ENCODE data around the gene FCHO1. TPM values are rescaled to one million over a fixed set of nuclear protein-coding genes. Genes with fewer than 3 reads are reported as not detected.

FCHO1 gene
- total and polyA plus RNA-seq, 2 donors (not counting 3 experiments of a cell fraction or from before 2014, with no cell fraction given), result 0.66 to 1.6 TPM

- Histone ChIP-seq H3K27me3 (ENCODE audit: control insufficient read depth in 2 of 2, insufficient read depth in 2 of 2, low read length in 2 of 2) (no peaks in the 10 kb centered on the region), H2AFZ (ENCODE audit: low read depth, low read length) (no peak overlapping the region), H3K79me2 (ENCODE audit: control insufficient read depth, insufficient read depth, low read length) (no peaks in the 10 kb centered on the region), H3K4me2 (ENCODE audit: insufficient read depth, low read length) (no peak overlapping the region), H4K20me1 (replicated peaks; ENCODE audit: control insufficient read depth, extremely low read depth, insufficient read depth, low read length) (no peaks in the 10 kb centered on the region), H3K27ac (ENCODE audit: insufficient read depth, low read depth, low read length) (no peak overlapping the region), H3K4me1 (ENCODE audit: control insufficient read depth, extremely low read depth, insufficient read depth, low read length) (peaks cover 3% of the 10 kb centered on the region), H3K9ac (replicated peaks; ENCODE audit: extremely low read depth, insufficient read depth, low read length) (no peak overlapping the region), H3K9me3 (replicated peaks; ENCODE audit: control insufficient read depth, insufficient read depth, low read length) (no peaks in the 10 kb centered on the region), H3K4me3 (replicated peaks in 1 of 3; ENCODE audit: insufficient read depth in 1 of 3, low read depth in 1 of 3, low read length in 3 of 3) (no peak overlapping the region), H3K36me3 (ENCODE audit: control insufficient read depth in 2 of 2, extremely low read depth in 1 of 2, insufficient read depth in 2 of 2, low read length in 2 of 2) (no peaks in the 10 kb centered on the region), H3K9me1 (replicated peaks; ENCODE audit: control insufficient read depth, extremely low read depth, insufficient read depth, low read length) (no peaks in the 10 kb centered on the region)
- BruUV-seq (replicated peaks), result no TSS peak
- intact Hi-C loops (cut with micrococcal nuclease), result no loop called here
- no peak for FAIRE-seq
- CTCF ChIA-PET, result no interaction called here
- TF ChIP-seq, protein P1, sequence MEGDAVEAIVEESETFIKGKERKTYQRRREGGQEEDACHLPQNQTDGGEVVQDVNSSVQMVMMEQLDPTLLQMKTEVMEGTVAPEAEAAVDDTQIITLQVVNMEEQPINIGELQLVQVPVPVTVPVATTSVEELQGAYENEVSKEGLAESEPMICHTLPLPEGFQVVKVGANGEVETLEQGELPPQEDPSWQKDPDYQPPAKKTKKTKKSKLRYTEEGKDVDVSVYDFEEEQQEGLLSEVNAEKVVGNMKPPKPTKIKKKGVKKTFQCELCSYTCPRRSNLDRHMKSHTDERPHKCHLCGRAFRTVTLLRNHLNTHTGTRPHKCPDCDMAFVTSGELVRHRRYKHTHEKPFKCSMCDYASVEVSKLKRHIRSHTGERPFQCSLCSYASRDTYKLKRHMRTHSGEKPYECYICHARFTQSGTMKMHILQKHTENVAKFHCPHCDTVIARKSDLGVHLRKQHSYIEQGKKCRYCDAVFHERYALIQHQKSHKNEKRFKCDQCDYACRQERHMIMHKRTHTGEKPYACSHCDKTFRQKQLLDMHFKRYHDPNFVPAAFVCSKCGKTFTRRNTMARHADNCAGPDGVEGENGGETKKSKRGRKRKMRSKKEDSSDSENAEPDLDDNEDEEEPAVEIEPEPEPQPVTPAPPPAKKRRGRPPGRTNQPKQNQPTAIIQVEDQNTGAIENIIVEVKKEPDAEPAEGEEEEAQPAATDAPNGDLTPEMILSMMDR (IDR thresholded peaks at IDR 0.05; ENCODE audit: extremely low read depth in 1 of 2, insufficient read depth in 1 of 2, low read depth in 1 of 2, low read length in 2 of 2), result no peak
- TF ChIP-seq MYC (IDR thresholded peaks at IDR 0.05; ENCODE audit: low read depth, low read length), result no peak
- no peak for TF ChIP-seq MAX (IDR thresholded peaks at IDR 0.05; ENCODE audit: insufficient read depth, insufficient read length)
- no peak for TF ChIP-seq GATA2 (IDR thresholded peaks at IDR 0.05; ENCODE audit: insufficient read depth, insufficient read length, low read depth, low read length)
- POLR2A ChIA-PET, result no interaction called here
- dilution Hi-C loops (cut with MboI; ENCODE audit: extremely low pct_ligation_motif_present, low sequenced_read_pairs), result no loop called here
- no peak for DNase-seq (ENCODE audit: low read depth, low spot score)
Observed at GRCh38 chr19:17770613-17771012, 19.3 kb downstream of the FCHO1 start.

DNA sequence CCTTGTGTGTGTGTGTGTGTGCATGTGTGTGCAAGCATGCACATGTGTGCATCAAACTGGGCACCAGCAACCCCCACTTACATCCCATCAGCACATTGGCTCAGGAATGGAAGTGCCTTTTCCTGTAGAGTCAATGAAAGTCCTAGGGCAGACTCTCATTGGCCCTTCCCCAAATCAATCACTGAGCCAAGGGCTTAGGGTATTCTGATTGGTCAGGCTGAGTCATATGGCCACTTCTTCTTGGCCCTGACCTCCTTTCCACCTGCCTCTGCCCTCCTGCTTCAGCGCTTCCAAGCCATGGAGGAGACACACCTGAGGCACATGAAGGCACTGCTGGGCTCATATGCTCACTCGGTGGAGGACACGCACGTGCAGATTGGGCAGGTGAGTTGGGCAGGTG, 20.9 kb downstream of the FCHO1 start:
- DNase-seq (ENCODE audit: low read depth, low spot score), result no peak
- no peaks in the 10 kb centered on the region for H3K9me3 ChIP-seq (replicated peaks; ENCODE audit: control insufficient read depth, insufficient read depth, low read length)
- ChIA-PET CTCF (interaction anchor here (1.0 to 1.2 kb wide), 3 partner anchors 12 to 69 kb away, joined by 4 to 5 read pairs (median 4); no protein-coding TSS in a partner anchor), POLR2A (no interaction called here)
- dilution Hi-C loops (cut with MboI; ENCODE audit: extremely low pct_ligation_motif_present, low sequenced_read_pairs) (no loop called here), intact Hi-C loops (cut with micrococcal nuclease) (no loop called here)
- H3K79me2 ChIP-seq (ENCODE audit: control insufficient read depth, insufficient read depth, low read length), result no peaks in the 10 kb centered on the region
- H2AFZ ChIP-seq (ENCODE audit: low read depth, low read length), result no peak overlapping the region
- H3K4me2 ChIP-seq (ENCODE audit: insufficient read depth, low read length), result no peak overlapping the region
- no peaks in the 10 kb centered on the region for H4K20me1 ChIP-seq (replicated peaks; ENCODE audit: control insufficient read depth, extremely low read depth, insufficient read depth, low read length)
- TF ChIP-seq JUN (IDR thresholded peaks at IDR 0.05; ENCODE audit: borderline replicate concordance, insufficient read depth, insufficient read length, low read depth) (no peak), POLR2AphosphoS5 (IDR thresholded peaks at IDR 0.05; ENCODE audit: insufficient read depth, low read depth, low read length) (no peak)
- H3K27me3 ChIP-seq (ENCODE audit: control insufficient read depth in 2 of 2, insufficient read depth in 2 of 2, low read length in 2 of 2), result no peaks in the 10 kb centered on the region
- no peaks in the 10 kb centered on the region for H3K9me1 ChIP-seq (replicated peaks; ENCODE audit: control insufficient read depth, extremely low read depth, insufficient read depth, low read length)
- H3K4me3 ChIP-seq (replicated peaks in 1 of 3; ENCODE audit: insufficient read depth in 1 of 3, low read depth in 1 of 3, low read length in 3 of 3), result no peak overlapping the region
- no peak for FAIRE-seq
- BruUV-seq (replicated peaks), result no TSS peak
- no peak overlapping the region for H3K27ac ChIP-seq (ENCODE audit: insufficient read depth, low read depth, low read length)
- no peaks in the 10 kb centered on the region for H3K4me1 ChIP-seq (ENCODE audit: control insufficient read depth, extremely low read depth, insufficient read depth, low read length)
- no peak overlapping the region for H3K9ac ChIP-seq (replicated peaks; ENCODE audit: extremely low read depth, insufficient read depth, low read length)
- H3K36me3 ChIP-seq (ENCODE audit: control insufficient read depth in 2 of 2, extremely low read depth in 1 of 2, insufficient read depth in 2 of 2, low read length in 2 of 2), result no peaks in the 10 kb centered on the region
